ENCODE measurements around the gene FAM221A.
"Not testable (repeated sequence)": the region's sequence is repeated elsewhere in the genome, so short reads cannot be mapped to it uniquely, and the experiment has no call there.

FAM221A gene
- 1.6 to 7.2 (median 4.1) reads per million in 17 experiments for total RNA-seq

GRCh38 chr7:23679898-23680413, at the start of gene FAM221A:
Gene FAM221A (plus strand): TSS chr7:23680199. CDS start chr7:23680219, 20 bp downstream.
- DNase-seq = peak; percentile 87 to 96 (median 92)

- no peak for DNase-seq
Observed at GRCh38 chr7:23633417-23633816, 46.6 kb upstream of the FAM221A start.

- DNase-seq = no peak
Observed at GRCh38 chr7:23645822-23646221, 34.2 kb upstream of the FAM221A start.

- no peak for DNase-seq
Observed at GRCh38 chr7:23653942-23654341, 26.1 kb upstream of the FAM221A start.

GRCh38 chr7:23654508-23654907, 25.5 kb upstream of the FAM221A start:
- DNase-seq = peak in 3 of 4 experiments; percentile 2 to 21 (median 9)

GRCh38 chr7:23655433-23655832, 24.6 kb upstream of the FAM221A start:
- DNase-seq = no peak

GRCh38 chr7:23658831-23659427, 21.1 kb upstream of the FAM221A start:
- no peak for DNase-seq

GRCh38 chr7:23661385-23661784, 18.6 kb upstream of the FAM221A start:
- DNase-seq = no peak

- no peak for DNase-seq
Observed at GRCh38 chr7:23662124-23662983, 17.6 kb upstream of the FAM221A start.

- DNase-seq = no peak
Observed at GRCh38 chr7:23662984-23663313, 17.1 kb upstream of the FAM221A start.

GRCh38 chr7:23664122-23664521, 15.9 kb upstream of the FAM221A start:
- DNase-seq = no peak

GRCh38 chr7:23672033-23672432, 8.0 kb upstream of the FAM221A start:
- DNase-seq = no peak

- DNase-seq = peak; percentile 54 to 75 (median 59)
Observed at GRCh38 chr7:23680414-23681405, 711 bp downstream of the FAM221A start.

- not testable (repeated sequence) for DNase-seq
Observed at GRCh38 chr7:23684041-23684440, 4.0 kb downstream of the FAM221A start.

- no peak for DNase-seq
Observed at GRCh38 chr7:23685731-23686130, 5.7 kb downstream of the FAM221A start.

GRCh38 chr7:23687011-23687410, 7.0 kb downstream of the FAM221A start:
- DNase-seq = no peak

- no peak for DNase-seq
Observed at GRCh38 chr7:23689165-23689564, 9.2 kb downstream of the FAM221A start.

GRCh38 chr7:23691320-23691719, 11.3 kb downstream of the FAM221A start:
- no peak for DNase-seq

GRCh38 chr7:23693224-23693623, 13.2 kb downstream of the FAM221A start:
- DNase-seq = no peak

GRCh38 chr7:23696916-23697441, 17.0 kb downstream of the FAM221A start:
- DNase-seq = peak; percentile 35 to 75 (median 64)

- DNase-seq = no peak
Observed at GRCh38 chr7:23698822-23699221, 18.8 kb downstream of the FAM221A start.

GRCh38 chr7:23700046-23700445, 20.0 kb downstream of the FAM221A start:
- DNase-seq = no peak

Data from suppressor macrophage (primary cell).